NCI-H2196 (cell line): ENCODE measurements around the gene NPNT.
"Not testable (repeated sequence)": the region's sequence is repeated elsewhere in the genome, so short reads cannot be mapped to it uniquely, and the experiment has no call there.

ENCODE experiments used
- DNase-seq: peaks from one replicate; lab custom pipeline; 2025; ENCODE audit not compliant: unreplicated experiment; lab: John Stamatoyannopoulos, UW

The NPNT gene

DNA sequence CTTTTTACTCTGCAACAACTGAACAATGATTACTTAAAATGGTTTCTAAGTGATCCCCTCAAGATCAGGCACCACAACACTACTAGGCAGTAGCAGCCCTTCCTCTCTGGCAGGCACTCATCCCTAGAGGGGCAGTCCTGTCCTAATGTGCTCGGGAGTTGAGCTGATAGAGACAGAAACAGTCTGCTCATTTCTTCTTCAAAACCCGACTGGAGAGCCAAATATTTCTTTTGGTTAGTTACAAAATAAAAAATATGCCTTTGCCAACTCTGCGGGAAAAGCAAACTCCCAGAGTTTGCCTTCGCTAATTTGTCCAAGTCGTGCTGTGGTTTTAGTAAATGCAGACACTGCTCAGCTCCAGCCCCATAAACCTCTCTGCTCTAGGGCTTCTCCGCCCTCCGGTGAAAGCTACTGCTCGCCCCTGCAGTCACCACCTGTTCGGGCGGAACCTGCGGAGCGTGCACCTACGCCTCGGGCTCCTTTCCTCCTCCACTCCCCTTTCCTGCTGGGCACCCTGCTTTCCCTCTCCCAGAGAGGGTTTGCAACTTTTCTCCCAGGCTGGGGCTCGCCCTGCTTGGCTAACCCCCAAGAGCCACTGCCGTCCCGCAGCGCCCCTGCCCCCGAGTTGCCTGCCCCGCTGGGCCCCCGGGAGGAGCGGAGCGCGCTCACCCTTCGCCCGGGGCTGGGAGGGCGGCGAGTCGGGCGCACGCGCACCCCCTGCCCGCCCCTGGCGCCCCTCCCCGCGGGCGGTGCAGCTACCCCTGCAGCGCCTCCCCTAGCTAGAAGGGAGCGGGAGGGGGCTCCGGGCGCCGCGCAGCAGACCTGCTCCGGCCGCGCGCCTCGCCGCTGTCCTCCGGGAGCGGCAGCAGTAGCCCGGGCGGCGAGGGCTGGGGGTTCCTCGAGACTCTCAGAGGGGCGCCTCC, at the start of gene NPNT:
TSS of gene NPNT (plus strand) at position 812 of the 923 bp plus-strand sequence. CDS start 182 bp downstream, outside the sequence.
- DNase-seq, result peak; percentile 46

GRCh38 chr4:105845559-105845958, 49.7 kb upstream of the NPNT start:
- no peak for DNase-seq

- DNase-seq, result not testable (repeated sequence)
These were observed 46.9 kb upstream of the NPNT start for GRCh38 chr4:105848359-105848758.

- DNase-seq, result no peak
These were observed 44.1 kb upstream of the NPNT start for GRCh38 chr4:105851196-105851595.

DNA sequence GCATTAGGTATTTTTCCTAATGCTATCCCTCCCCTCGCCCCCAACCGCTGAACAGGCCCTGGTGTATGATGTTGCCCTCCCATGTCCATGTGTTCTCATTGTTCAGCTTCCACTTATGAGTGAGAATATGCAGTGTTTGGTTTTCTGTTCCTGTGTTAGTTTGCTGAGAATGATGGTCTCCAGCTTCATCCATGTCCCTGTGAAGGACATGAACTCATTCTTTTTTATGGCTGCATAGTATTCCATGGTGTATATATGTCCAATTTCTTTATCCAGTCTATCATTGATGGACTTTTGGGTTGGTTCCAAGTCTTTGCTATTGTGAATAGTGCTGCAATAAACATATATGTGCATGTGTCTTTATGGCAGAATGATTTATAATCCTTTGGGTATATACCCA, 43.0 kb upstream of the NPNT start:
- not testable (repeated sequence) for DNase-seq

DNA sequence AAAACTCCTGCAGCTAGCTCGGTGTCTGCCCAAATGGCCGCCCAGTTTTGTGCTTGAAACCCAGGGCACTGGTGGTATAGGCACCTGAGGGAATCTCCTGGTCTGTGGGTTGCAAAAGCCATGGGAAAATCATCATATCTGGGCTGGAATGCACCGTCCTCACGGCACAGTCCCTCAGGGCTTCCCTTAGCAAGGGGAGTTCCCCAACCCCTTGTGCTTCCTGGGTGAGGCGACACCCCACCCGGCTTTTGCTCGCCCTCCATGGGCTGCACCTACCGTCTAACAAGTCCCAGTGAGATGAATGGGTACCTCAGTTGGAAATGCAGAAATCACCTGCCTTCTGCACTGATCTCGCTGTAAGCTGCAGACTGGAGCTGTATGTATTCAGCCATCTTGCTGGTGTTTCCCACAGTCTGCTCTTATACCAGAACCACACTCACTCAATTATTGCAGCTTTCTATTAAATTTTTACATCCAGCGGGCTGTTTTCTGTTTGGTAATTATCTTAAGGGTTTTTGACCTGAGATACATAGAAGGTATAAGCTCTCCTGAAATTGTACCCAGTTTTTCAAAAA, 36.7 kb upstream of the NPNT start:
- DNase-seq, result no peak

- no peak for DNase-seq
These were observed 36.0 kb upstream of the NPNT start for GRCh38 chr4:105859233-105859632.

GRCh38 chr4:105870963-105871362, 24.3 kb upstream of the NPNT start:
- DNase-seq, result no peak

GRCh38 chr4:105871997-105872396, 23.3 kb upstream of the NPNT start:
- no peak for DNase-seq

DNA sequence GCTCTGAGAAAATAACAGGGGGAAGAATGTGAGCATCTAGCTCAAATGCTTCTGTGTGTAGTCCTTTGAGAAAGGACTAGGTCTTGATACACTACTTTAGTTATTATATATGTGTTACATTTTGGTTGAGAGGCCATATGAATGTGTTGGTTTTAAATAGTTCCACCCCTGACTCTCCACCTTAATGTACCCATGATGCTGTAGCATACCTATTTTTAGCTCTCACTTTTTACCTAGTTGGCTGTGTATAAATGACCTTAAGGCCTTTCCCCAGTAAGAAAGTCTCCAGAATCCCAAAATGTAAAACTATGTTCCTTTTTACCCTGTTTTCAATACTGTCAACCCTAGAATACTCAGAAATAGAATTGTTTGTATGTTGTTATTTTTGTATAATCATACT, 20.0 kb upstream of the NPNT start:
- no peak for DNase-seq

- no peak for DNase-seq
These were observed 16.6 kb upstream of the NPNT start for GRCh38 chr4:105878668-105879067.

GRCh38 chr4:105887508-105887907, 7.8 kb upstream of the NPNT start:
- no peak for DNase-seq

- DNase-seq, result peak; percentile 7
These were observed 551 bp downstream of the NPNT start for GRCh38 chr4:105895583-105896460.

DNA sequence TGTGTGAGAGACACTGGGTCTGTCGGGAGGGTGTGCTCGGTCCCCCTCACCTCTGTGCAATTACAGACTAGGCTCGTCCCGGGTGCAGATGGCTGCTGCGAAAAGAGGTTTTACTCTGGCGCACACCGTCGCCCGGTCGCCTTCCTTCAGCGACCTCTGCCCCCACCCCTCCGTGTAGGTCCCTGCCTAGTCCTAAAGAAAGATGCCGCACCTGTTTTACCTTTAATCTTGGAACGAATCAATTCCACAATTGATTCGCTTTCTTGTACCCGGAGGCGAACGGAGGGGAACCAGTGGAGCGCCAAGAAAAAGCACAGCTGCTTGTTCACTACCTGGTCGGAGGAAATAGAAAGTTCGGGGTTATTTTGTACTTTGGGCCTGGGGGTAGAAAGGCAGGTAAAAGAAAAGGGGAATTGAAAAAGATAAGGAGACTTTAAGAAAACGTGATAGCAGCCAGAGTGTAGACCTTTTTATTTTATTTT, 1.2 kb downstream of the NPNT start:
- no peak for DNase-seq

DNA sequence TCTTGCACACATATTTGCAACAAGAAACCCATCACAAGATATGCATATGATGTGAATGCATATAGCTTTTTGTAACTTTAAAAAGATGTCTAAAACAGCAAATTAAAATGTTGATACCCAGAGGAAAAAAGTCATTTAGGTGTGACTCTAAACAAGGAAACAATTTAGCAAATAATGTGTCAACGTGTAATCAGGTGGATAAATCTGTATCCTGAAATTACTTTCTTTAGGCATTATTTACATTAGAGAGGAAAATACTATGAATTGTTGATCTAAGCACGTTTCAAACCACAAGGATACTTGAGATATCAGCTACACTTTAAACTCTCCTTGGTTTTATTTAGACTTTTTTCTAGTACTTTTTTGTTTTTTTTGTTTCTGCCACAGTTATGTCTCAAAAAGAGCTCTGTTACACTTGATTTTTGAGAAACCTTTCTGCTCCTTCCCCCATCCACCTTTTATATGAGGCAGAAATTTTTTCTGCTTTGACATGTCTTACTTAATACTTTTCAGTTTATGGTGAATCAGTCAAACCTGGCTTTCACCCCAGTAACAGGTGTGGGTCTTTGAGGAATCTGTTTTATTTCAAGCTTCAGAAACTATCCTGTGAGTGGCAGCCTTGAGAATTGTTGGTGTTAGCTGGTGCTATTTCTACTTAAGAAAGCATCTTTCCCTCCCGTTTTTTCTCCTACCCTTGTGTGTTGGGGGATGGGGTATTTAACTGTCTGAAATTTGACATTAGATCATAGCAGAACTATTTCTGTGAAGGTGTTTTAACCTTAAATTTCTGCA, 1.9 kb downstream of the NPNT start:
- DNase-seq, result no peak

DNA sequence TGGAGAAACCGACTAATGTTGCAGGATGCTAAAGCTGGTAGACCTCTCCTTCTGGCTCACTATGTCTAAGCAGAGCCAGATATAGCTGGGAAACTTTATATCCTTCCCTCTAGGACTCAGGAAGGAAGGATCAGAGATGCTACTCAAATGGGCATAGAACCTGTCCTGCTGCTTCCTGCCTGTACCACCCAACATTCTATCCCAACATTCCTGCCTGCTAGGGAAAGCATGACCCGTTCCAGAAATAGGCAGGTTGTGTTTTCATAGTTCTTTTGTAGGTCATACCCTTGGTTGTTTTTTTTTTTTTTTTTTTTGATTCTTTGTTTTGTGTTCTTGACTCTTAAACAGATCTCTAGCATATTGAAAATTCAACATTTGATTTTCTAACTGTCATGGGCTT, 5.3 kb downstream of the NPNT start:
- no peak for DNase-seq

GRCh38 chr4:105902550-105903262, 7.4 kb downstream of the NPNT start:
- DNase-seq, result no peak

- DNase-seq, result no peak
These were observed 14.6 kb downstream of the NPNT start for GRCh38 chr4:105909787-105910281.

- DNase-seq, result no peak
These were observed 16.2 kb downstream of the NPNT start for GRCh38 chr4:105911426-105911825.

GRCh38 chr4:105912633-105913032, 17.4 kb downstream of the NPNT start:
- no peak for DNase-seq
